Trophoblast cell (in vitro differentiated cells and primary cell): ENCODE data around the gene CLTCL1.
"Not testable (repeated sequence)": the region's sequence is repeated elsewhere in the genome, so short reads cannot be mapped to it uniquely, and the experiment has no call there.

Source experiments
- DNase-seq, 2 donors: peaks; one replicate each; pipeline ENCODE4 v3.0.0-alpha.2; 2016
- H2AFZ ChIP-seq: 2 replicates; pipeline ENCODE4 v1.6.1; 2013; ENCODE audit warnings: low read length, moderate library complexity, mild to moderate bottlenecking; ENCODE audit not compliant: insufficient read depth, poor library complexity
- H2AK5ac ChIP-seq: 2 replicates; pipeline ENCODE4 v1.6.1; 2013; ENCODE audit warnings: mild to moderate bottlenecking, low read length
- H2BK120ac ChIP-seq: 2 replicates; pipeline ENCODE4 v1.6.1; 2013; ENCODE audit warnings: low read length, mild to moderate bottlenecking, moderate library complexity; ENCODE audit not compliant: insufficient read depth, poor library complexity
- H2BK12ac ChIP-seq: 2 replicates; pipeline ENCODE4 v1.6.1; 2013; ENCODE audit warnings: mild to moderate bottlenecking, low read length, moderate library complexity
- H2BK5ac ChIP-seq: 2 replicates; pipeline ENCODE4 v1.6.1; 2013; ENCODE audit warnings: low read length, low read depth, moderate library complexity, mild to moderate bottlenecking; ENCODE audit not compliant: poor library complexity
- H3K14ac ChIP-seq: 2 replicates; pipeline ENCODE4 v1.6.1; 2013; ENCODE audit warnings: mild to moderate bottlenecking, low read length
- H3K18ac ChIP-seq: 2 replicates; pipeline ENCODE4 v1.6.1; 2013; ENCODE audit warnings: mild to moderate bottlenecking, low read length
- H3K23ac ChIP-seq: 2 replicates; pipeline ENCODE4 v1.6.1; 2013; ENCODE audit warnings: low read length
- H3K27ac ChIP-seq: 2 replicates; pipeline ENCODE4 v1.5.1; 2013; ENCODE audit warnings: low read depth, mild to moderate bottlenecking, inconsistent platforms, low read length, moderate library complexity
- H3K27me3 ChIP-seq: 2 replicates; pipeline ENCODE4 v1.6.1; 2013; ENCODE audit warnings: inconsistent platforms, mild to moderate bottlenecking, low read length, moderate library complexity; ENCODE audit not compliant: insufficient read depth
- H3K36me3 ChIP-seq, 2 experiments: 1 replicate in 1 of 2; 2 replicates in 1 of 2; pipeline ENCODE4 v1.6.1; 2013; ENCODE audit warnings: low read length in 2 of 2, mild to moderate bottlenecking in 2 of 2, moderate library complexity in 1 of 2; ENCODE audit not compliant: insufficient read depth in 2 of 2, control insufficient read depth in 1 of 2
- H3K4ac ChIP-seq: 2 replicates; pipeline ENCODE4 v1.6.1; 2013; ENCODE audit warnings: low read depth, mild to moderate bottlenecking, low read length, moderate library complexity
- H3K4me1 ChIP-seq, 2 experiments: 1 replicate in 1 of 2; 2 replicates in 1 of 2; pipeline ENCODE4 v1.6.1; 2013; ENCODE audit warnings: low read length in 2 of 2, mild to moderate bottlenecking in 2 of 2, moderate library complexity in 1 of 2; ENCODE audit not compliant: insufficient read depth in 2 of 2, control insufficient read depth in 1 of 2
- H3K4me2 ChIP-seq: 2 replicates; pipeline ENCODE4 v1.6.1; 2013; ENCODE audit warnings: inconsistent platforms, mild to moderate bottlenecking, low read length, moderate library complexity
- H3K4me3 ChIP-seq: 2 replicates; pipeline ENCODE4 v1.5.1; 2013; ENCODE audit warnings: mild to moderate bottlenecking, low read depth, low read length, inconsistent platforms
- H3K79me1 ChIP-seq: one replicate; pipeline ENCODE4 v1.6.1; 2013; ENCODE audit warnings: low read length
- H3K79me2 ChIP-seq: 2 replicates; pipeline ENCODE4 v1.6.1; 2013; ENCODE audit warnings: low read length, mild to moderate bottlenecking; ENCODE audit not compliant: control insufficient read depth, insufficient read depth, poor library complexity
- H3K9ac ChIP-seq: 2 replicates; pipeline ENCODE4 v1.6.1; 2013; ENCODE audit warnings: mild to moderate bottlenecking, low read length
- H3K9me3 ChIP-seq: 2 replicates; pipeline ENCODE4 v1.6.1; 2013; ENCODE audit warnings: low read depth, mild to moderate bottlenecking, control low read depth, inconsistent platforms, low read length; ENCODE audit not compliant: insufficient read depth
- H4K12ac ChIP-seq: 2 replicates; pipeline ENCODE4 v1.6.1; 2013; ENCODE audit warnings: low read depth, mild to moderate bottlenecking, low read length, moderate library complexity
- H4K8ac ChIP-seq: 2 replicates; pipeline ENCODE4 v1.6.1; 2013; ENCODE audit warnings: low read depth, mild to moderate bottlenecking, low read length, moderate library complexity
- H4K91ac ChIP-seq: one replicate; pipeline ENCODE4 v1.6.1; 2013; ENCODE audit warnings: low read depth, mild to moderate bottlenecking, low read length, moderate library complexity
- WGBS: extraction: QIAGEN DNeasy Blood & Tissue Kit; methylation state at CpG from one replicate; pipeline ENCODE4 v1.1.7; 2013; ENCODE audit warnings: missing lambda C conversion rate; ENCODE audit not compliant: insufficient read length, insufficient coverage; ENCODE audit errors: extremely low coverage; 5-methylcytosine and 5-hydroxymethylcytosine counted together

Gene CLTCL1

DNA sequence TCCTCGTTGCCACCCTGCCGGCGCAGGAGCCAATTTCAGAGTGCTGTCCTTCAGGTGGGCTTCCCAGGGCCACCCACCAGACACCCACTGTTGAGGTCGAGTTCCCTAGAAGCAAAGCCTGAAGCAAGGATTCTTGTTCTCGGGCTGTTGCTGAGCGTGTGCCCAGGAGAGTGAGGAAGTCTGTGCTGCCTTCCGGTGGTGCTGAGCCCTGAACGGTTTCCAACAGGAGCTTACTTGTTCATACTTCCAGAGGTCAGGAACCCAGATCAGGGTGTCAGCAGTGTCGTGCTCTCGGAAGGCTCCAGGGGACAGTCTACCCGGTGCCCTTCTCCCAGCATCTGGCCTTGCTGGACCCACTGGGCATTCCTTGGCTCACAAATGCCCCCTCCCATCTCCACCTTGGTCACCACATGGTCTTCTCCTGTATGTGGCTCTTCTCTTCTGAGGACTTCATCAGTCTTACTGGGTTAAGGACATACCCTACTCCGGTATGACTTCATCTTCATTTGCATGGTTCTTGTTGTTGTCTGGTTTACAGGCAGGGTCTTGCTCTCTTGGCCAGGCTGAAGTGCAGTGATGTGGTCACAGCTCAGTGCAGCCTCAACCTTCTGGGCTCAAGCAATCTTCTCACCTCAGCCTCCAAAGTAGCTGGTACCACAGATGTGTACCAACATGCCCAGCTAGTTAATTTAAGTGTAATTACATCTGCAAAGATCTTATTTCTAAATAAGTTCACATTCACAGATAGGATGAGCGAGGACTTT, 124.2 kb downstream of the CLTCL1 start:
- Histone ChIP-seq H3K18ac (no peak overlapping the region), H3K9ac (no peak overlapping the region), H4K91ac (no peak overlapping the region), H3K36me3 (no peaks in the 10 kb centered on the region), H3K4me2 (no peak overlapping the region), H2BK12ac (no peak overlapping the region), H3K27me3 (peaks cover 25% of the 10 kb centered on the region), H4K12ac (no peak overlapping the region), H3K79me1 (peaks cover 10% of the 10 kb centered on the region), H3K27ac (no peak overlapping the region), H4K8ac (no peak overlapping the region), H2AK5ac (no peak overlapping the region), H3K14ac (no peak overlapping the region), H3K4ac (no peak overlapping the region), H3K4me1 (peaks cover 7 to 9% of the 10 kb centered on the region in 2 experiments), H2BK5ac (no peak overlapping the region), H3K4me3 (no peak overlapping the region), H2AFZ (no peak overlapping the region), H3K79me2 (peaks cover 9% of the 10 kb centered on the region), H2BK120ac (no peak overlapping the region), H3K23ac (no peak overlapping the region), H3K9me3 (no peaks in the 10 kb centered on the region)
- DNase-seq, result no peak
- WGBS, result no CpG with 5 or more reads among the region's 13 CpGs

DNA sequence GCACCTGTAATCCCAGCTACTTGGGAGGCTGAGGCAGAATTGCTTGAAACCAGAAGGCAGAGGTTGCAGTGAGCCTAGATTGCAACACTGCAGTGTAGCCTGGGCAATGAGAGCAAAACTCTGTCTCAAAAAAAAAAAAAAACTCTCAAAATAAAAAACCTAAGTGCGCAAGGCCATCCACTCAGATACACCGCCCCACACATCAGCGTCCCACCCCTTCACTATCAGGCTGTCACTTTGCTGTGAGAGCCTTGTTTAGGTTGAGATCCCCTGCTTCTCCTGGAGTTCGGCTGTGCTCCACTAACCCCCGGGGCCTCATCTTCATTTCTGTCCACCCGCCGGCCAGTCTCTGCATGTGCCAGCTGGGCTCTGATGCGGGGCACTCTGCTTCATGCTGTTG, 125.1 kb downstream of the CLTCL1 start:
- DNase-seq, result no peak
- no peak overlapping the region for H3K4ac ChIP-seq
- H4K12ac ChIP-seq, result no peak overlapping the region
- no peaks in the 10 kb centered on the region for H3K36me3 ChIP-seq
- no peak overlapping the region for H3K27ac ChIP-seq
- no peak overlapping the region for H2BK120ac ChIP-seq
- H3K9ac ChIP-seq, result no peak overlapping the region
- no peaks in the 10 kb centered on the region for H3K9me3 ChIP-seq
- H3K23ac ChIP-seq, result no peak overlapping the region
- peaks cover 2% of the 10 kb centered on the region for H3K79me2 ChIP-seq
- WGBS, result no CpG with 5 or more reads among the region's 8 CpGs
- no peak overlapping the region for H3K18ac ChIP-seq
- H3K79me1 ChIP-seq, result peaks cover 6% of the 10 kb centered on the region
- peaks cover 6 to 7% of the 10 kb centered on the region in 2 experiments for H3K4me1 ChIP-seq
- no peak overlapping the region for H2AFZ ChIP-seq
- no peak overlapping the region for H2BK5ac ChIP-seq
- H2AK5ac ChIP-seq, result no peak overlapping the region
- no peak overlapping the region for H2BK12ac ChIP-seq
- H3K14ac ChIP-seq, result no peak overlapping the region
- H3K27me3 ChIP-seq, result peaks cover 25% of the 10 kb centered on the region
- H3K4me2 ChIP-seq, result no peak overlapping the region
- no peak overlapping the region for H3K4me3 ChIP-seq
- H4K8ac ChIP-seq, result no peak overlapping the region
- H4K91ac ChIP-seq, result no peak overlapping the region

DNA sequence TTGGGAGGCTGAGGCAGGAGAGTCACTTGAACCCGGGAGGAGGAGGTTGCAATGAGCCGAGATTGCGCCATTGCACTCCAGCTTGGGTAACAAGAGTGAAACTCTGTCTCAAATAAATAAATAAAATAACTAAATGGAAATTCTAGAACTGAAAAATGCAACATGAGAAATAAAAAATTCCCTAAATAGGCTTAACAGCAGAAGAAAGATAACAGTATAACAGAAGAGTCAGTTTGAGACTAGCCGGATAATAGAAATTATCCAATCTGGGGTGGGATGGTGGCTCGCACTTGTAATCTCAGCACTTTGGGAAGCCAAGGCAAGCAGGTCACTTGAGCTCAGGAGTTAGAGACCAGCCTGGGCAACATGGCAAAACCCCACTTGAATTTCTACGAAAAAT, 127.1 kb downstream of the CLTCL1 start:
- Histone ChIP-seq H4K12ac (no peak overlapping the region), H3K9me3 (no peaks in the 10 kb centered on the region), H4K8ac (no peak overlapping the region), H3K4ac (no peak overlapping the region), H2AFZ (no peak overlapping the region), H2BK120ac (no peak overlapping the region), H3K9ac (no peak overlapping the region), H3K4me2 (no peak overlapping the region), H3K27ac (no peak overlapping the region), H3K27me3 (peaks cover 15% of the 10 kb centered on the region), H4K91ac (no peak overlapping the region), H3K79me2 (no peaks in the 10 kb centered on the region), H3K23ac (no peak overlapping the region), H3K79me1 (no peaks in the 10 kb centered on the region), H3K4me3 (no peak overlapping the region), H3K36me3 (no peaks in the 10 kb centered on the region), H3K4me1 (no peaks in the 10 kb centered on the region), H2AK5ac (no peak overlapping the region), H2BK5ac (no peak overlapping the region), H2BK12ac (no peak overlapping the region), H3K14ac (no peak overlapping the region), H3K18ac (no peak overlapping the region)
- no peak for DNase-seq
- WGBS, result no CpG with 5 or more reads among the region's 6 CpGs

DNA sequence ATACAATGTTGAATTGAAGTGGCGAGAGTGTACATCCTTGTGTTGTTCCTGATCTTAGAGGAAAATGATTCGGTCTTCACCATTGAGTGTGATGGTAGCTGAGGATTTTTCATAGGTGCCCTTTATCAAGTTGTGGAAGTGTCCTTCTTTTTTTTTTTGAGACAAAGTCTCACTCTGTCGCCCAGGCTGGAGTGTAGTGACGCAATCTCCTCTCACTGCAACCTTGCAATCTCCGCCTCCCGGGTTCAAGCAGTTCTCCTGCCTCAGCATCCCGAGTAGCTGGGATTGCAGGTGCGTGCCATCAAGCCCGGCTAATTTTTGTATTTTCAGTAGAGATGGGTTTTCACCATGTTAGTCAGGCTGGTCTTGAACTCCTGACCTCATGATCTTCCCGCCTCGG, 132.9 kb downstream of the CLTCL1 start:
- not testable (repeated sequence) for H2AK5ac ChIP-seq, H3K4me2 ChIP-seq, H3K9me3 ChIP-seq, H2BK5ac ChIP-seq, H3K79me1 ChIP-seq, H4K91ac ChIP-seq, H4K8ac ChIP-seq, H3K23ac ChIP-seq, H3K79me2 ChIP-seq, H3K18ac ChIP-seq, DNase-seq, H2BK12ac ChIP-seq, H2BK120ac ChIP-seq, H3K27me3 ChIP-seq, H4K12ac ChIP-seq, H3K4ac ChIP-seq, H3K14ac ChIP-seq, H3K4me3 ChIP-seq, H3K27ac ChIP-seq, H2AFZ ChIP-seq, H3K4me1 ChIP-seq, H3K9ac ChIP-seq, H3K36me3 ChIP-seq
- no CpG with 5 or more reads among the region's 11 CpGs for WGBS
